Right ventricle myocardium inferior (tissue), 1 donor: ENCODE results near the gene SGPL1. TPM values are rescaled to one million over a fixed set of nuclear protein-coding genes. Genes with fewer than 3 reads are reported as not detected.

ENCODE experiments used
- ATAC-seq: fragments of 200-7000 bp; cut with Tn5 transposase; one replicate; pipeline ENCODE4 v1.9.1; 2020; ENCODE audit warnings: mild to moderate bottlenecking, moderate library complexity
- DNase-seq: peaks from one replicate; pipeline ENCODE4 v3.0.0; 2021; ENCODE audit errors: missing footprints
- intact Hi-C: fragments of 100-400 bp; cut with DNase I; formaldehyde crosslinking; loops from one replicate; pipeline ENCODE4 v1.11.0; 2022
- total RNA-seq: library from RNA; stranded (reverse); fragmentation: NEBNext Ultra II Directional; extraction: Animal tissue kit (Norgen Biotek cat#: 25700); gene quantifications from one replicate; pipeline ENCODE4 v1.2.1, GENCODE V29; 2021
- donor health status: DM: no; HTN: yes; CAD: no; lungs with severe emphysema.

Gene SGPL1
- total RNA-seq, 1 donor from 2014 or later, result 13.1 TPM

- intact Hi-C loops, result no loop called here
- DNase-seq (no peak), ATAC-seq (no peak)
Measured at GRCh38 chr10:70805619-70806215, 10.0 kb upstream of the SGPL1 start.

- intact Hi-C loops, result no loop called here
- ATAC-seq (no peak), DNase-seq (no peak)
Measured at GRCh38 chr10:70806841-70807240, 8.9 kb upstream of the SGPL1 start.

GRCh38 chr10:70807556-70807955 is 8.2 kb upstream of the SGPL1 start:
- intact Hi-C loops, result no loop called here
- no peak for ATAC-seq
- no peak for DNase-seq

GRCh38 chr10:70809011-70809611 is 6.6 kb upstream of the SGPL1 start:
- no peak for DNase-seq
- peak; percentile 65 for ATAC-seq
- intact Hi-C loops, result no loop called here

GRCh38 chr10:70809726-70810125 is 6.0 kb upstream of the SGPL1 start:
- intact Hi-C loops, result no loop called here
- no peak for ATAC-seq
- DNase-seq, result no peak

GRCh38 chr10:70810967-70811366 is 4.8 kb upstream of the SGPL1 start:
- no peak for ATAC-seq
- no peak for DNase-seq
- intact Hi-C loops, result no loop called here

- no peak for ATAC-seq
- intact Hi-C loops, result no loop called here
- no peak for DNase-seq
Measured at GRCh38 chr10:70811881-70812280, 3.9 kb upstream of the SGPL1 start.

- DNase-seq (no peak), ATAC-seq (no peak)
- intact Hi-C loops, result no loop called here
Measured at GRCh38 chr10:70812814-70813213, 2.9 kb upstream of the SGPL1 start.

- intact Hi-C loops, result no loop called here
- no peak for ATAC-seq
- DNase-seq, result no peak
Measured at GRCh38 chr10:70814126-70814525, 1.6 kb upstream of the SGPL1 start.

GRCh38 chr10:70816220-70816894 is 609 bp downstream of the SGPL1 start:
- intact Hi-C loops, result no loop called here
- peak; percentile 85 for DNase-seq
- peak; percentile 68 for ATAC-seq

- ATAC-seq (no peak), DNase-seq (no peak)
- intact Hi-C loops, result no loop called here
Measured at GRCh38 chr10:70820976-70821750, 5.4 kb downstream of the SGPL1 start.

- DNase-seq (no peak), ATAC-seq (no peak)
- intact Hi-C loops, result no loop called here
Measured at GRCh38 chr10:70822076-70822820, 6.5 kb downstream of the SGPL1 start.

GRCh38 chr10:70827086-70827757 is 11.5 kb downstream of the SGPL1 start:
- DNase-seq (no peak), ATAC-seq (no peak)
- intact Hi-C loops, result no loop called here

GRCh38 chr10:70828923-70829322 is 13.2 kb downstream of the SGPL1 start:
- intact Hi-C loops, result no loop called here
- DNase-seq (no peak), ATAC-seq (no peak)

- peak; percentile 81 for ATAC-seq
- intact Hi-C loops, result no loop called here
- no peak for DNase-seq
Measured at GRCh38 chr10:70829543-70829942, 13.8 kb downstream of the SGPL1 start.

GRCh38 chr10:70830164-70830563 is 14.4 kb downstream of the SGPL1 start:
- ATAC-seq (no peak), DNase-seq (no peak)

GRCh38 chr10:70832221-70832620 is 16.5 kb downstream of the SGPL1 start:
- no peak for ATAC-seq
- intact Hi-C loops, result no loop called here
- DNase-seq, result no peak

More at GRCh38 chr10:70830164-70830563, 14.4 kb downstream of the SGPL1 start:
- intact Hi-C loops, result no loop called here

- DNase-seq, result no peak
- no peak for ATAC-seq
- intact Hi-C loops, result no loop called here
Measured at GRCh38 chr10:70832852-70833528, 17.2 kb downstream of the SGPL1 start.
